ENCODE measurements around the gene FBXW7.

GRCh38 chr4:152467101-152467500, 68.8 kb downstream of the FBXW7 start:
- TF ChIP-seq EZH2 (IDR thresholded peaks at IDR 0.05; ENCODE audit: borderline replicate concordance, insufficient read depth, low read length, poor library complexity, severe bottlenecking), result no peak
- no peak for TF ChIP-seq MXI1 (conservative IDR thresholded peaks at IDR 0.05; ENCODE audit: poor library complexity, severe bottlenecking)
- TF ChIP-seq CTCF (IDR thresholded peaks at IDR 0.05; ENCODE audit: poor library complexity, severe bottlenecking), result no peak
- TF ChIP-seq TAF1 (IDR thresholded peaks at IDR 0.05; ENCODE audit: low read depth), result no peak
- TF ChIP-seq POLR2AphosphoS5 (IDR thresholded peaks at IDR 0.05), result no peak

Measured in neural cell (in vitro differentiated cells).